H1 (cell line): ENCODE data around the gene MLKL.

Source experiments
- CHD2 ChIP-seq: IDR thresholded peaks from 2 replicates; pipeline ENCODE4 v1.6.1; 2012; ENCODE audit warnings: low read length, improper control_type of control experiment
- POLR2A ChIP-seq, 2 experiments: IDR thresholded peaks; 1 replicate in 1 of 2; 2 replicates in 1 of 2; pipeline ENCODE4 v1.6.1; 2011; ENCODE audit warnings: low read depth in 2 of 2, low read length in 2 of 2, mild to moderate bottlenecking in 2 of 2; ENCODE audit errors: control extremely low read depth in 1 of 2
- RFX5 ChIP-seq: IDR thresholded peaks from 2 replicates; pipeline ENCODE4 v1.6.1; 2011; ENCODE audit warnings: low read depth, low read length, improper control_type of control experiment, borderline replicate concordance
- SP1 ChIP-seq: IDR thresholded peaks from 2 replicates; pipeline ENCODE4 v1.6.1; 2011; ENCODE audit warnings: low read depth, low read length
- YY1 ChIP-seq: IDR thresholded peaks from 2 replicates; pipeline ENCODE4 v1.6.1; 2011; ENCODE audit warnings: low read depth, mild to moderate bottlenecking, low read length
- TF ChIP-seq, protein P1 (sequence below), 3 experiments: IDR thresholded peaks; 1 replicate in 2 of 3; 2 replicates in 1 of 3; pipeline versions ENCODE4 v1.5.1 to v1.6.1; 2011; ENCODE audit warnings: low read length in 3 of 3, mild to moderate bottlenecking in 3 of 3, inconsistent platforms in 2 of 3, low read depth in 1 of 3, moderate library complexity in 1 of 3; ENCODE audit not compliant: insufficient read depth in 1 of 3; ENCODE audit errors: control extremely low read depth in 1 of 3

DNA sequence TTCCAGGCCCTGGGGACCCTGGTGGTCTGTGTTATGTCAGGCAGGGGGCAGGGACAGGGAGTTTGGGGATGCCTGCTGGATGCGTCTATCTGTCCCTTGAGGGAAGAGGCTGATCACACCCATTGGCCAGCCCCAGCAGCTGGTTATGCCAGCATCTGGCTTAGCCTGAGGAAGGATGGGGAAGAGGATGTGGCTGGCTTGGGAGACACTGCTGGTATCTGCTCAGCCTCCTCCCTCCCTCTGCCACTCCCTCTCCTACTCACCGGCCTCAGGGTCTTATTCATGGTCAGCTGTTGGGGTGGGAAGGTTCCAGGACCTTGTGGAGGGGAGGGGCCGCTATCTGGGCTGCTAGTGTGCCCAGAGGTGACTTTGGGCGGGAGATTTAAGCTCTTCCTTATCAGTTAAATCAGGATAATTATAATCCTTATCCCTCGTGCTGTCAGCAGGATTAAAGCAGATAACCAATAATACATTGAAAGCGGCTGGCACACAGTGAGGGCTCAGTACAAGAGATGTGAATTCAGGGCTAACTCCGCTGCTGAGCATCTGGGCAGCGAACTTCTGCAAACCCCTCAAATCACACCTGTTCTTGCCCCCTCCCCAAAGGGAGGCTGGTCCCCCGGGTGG is 36.0 kb upstream of the MLKL start:
- TF ChIP-seq POLR2A (IDR thresholded peaks at IDR 0.05; ENCODE audit: control extremely low read depth in 1 of 2, low read depth in 2 of 2, low read length in 2 of 2) (no peak), CHD2 (no peak), YY1 (no peak), RFX5 (no peak), SP1 (no peak)
- TF ChIP-seq, protein P1, sequence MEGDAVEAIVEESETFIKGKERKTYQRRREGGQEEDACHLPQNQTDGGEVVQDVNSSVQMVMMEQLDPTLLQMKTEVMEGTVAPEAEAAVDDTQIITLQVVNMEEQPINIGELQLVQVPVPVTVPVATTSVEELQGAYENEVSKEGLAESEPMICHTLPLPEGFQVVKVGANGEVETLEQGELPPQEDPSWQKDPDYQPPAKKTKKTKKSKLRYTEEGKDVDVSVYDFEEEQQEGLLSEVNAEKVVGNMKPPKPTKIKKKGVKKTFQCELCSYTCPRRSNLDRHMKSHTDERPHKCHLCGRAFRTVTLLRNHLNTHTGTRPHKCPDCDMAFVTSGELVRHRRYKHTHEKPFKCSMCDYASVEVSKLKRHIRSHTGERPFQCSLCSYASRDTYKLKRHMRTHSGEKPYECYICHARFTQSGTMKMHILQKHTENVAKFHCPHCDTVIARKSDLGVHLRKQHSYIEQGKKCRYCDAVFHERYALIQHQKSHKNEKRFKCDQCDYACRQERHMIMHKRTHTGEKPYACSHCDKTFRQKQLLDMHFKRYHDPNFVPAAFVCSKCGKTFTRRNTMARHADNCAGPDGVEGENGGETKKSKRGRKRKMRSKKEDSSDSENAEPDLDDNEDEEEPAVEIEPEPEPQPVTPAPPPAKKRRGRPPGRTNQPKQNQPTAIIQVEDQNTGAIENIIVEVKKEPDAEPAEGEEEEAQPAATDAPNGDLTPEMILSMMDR (IDR thresholded peaks at IDR 0.05; ENCODE audit: control extremely low read depth in 1 of 3, insufficient read depth in 1 of 3, low read depth in 1 of 3, low read length in 3 of 3) = no peak
